ENCODE results near the gene EYA2. TPM values are rescaled to one million over a fixed set of nuclear protein-coding genes. Genes with fewer than 3 reads are reported as not detected.

Gene EYA2
- total RNA-seq, 1 experiment from 2014 or later, result 0.74 TPM

GRCh38 chr20:46903937-46904336 lies 9.3 kb downstream of the EYA2 start:
- Histone ChIP-seq H3K4me2 (ENCODE audit: insufficient read depth, insufficient read length, low read length) (no peak overlapping the region), H3K4me1 (ENCODE audit: insufficient read depth, low read length) (no peaks in the 10 kb centered on the region), H3K23me2 (ENCODE audit: insufficient read length, low read depth, low read length, poor library complexity, severe bottlenecking) (no peaks in the 10 kb centered on the region), H3K79me1 (ENCODE audit: insufficient read depth, low read depth, low read length, poor library complexity, severe bottlenecking) (no peaks in the 10 kb centered on the region), H2BK5ac (ENCODE audit: insufficient read length, low read length) (no peak overlapping the region), H4K91ac (ENCODE audit: insufficient read length, low read depth, low read length) (no peak overlapping the region), H2BK15ac (ENCODE audit: low read depth, low read length) (no peak overlapping the region), H2BK12ac (ENCODE audit: insufficient read length, low read depth, low read length) (no peak overlapping the region), H3K14ac (ENCODE audit: insufficient read depth, low read length) (no peak overlapping the region), H3K4ac (ENCODE audit: low read depth, low read length) (no peak overlapping the region), H3K27me3 (ENCODE audit: insufficient read depth, low read length) (no peaks in the 10 kb centered on the region; the same call in 1 of the 2 replicates), H3K18ac (ENCODE audit: insufficient read length, low read depth, low read length) (no peak overlapping the region), H3K23ac (ENCODE audit: insufficient read length, low read depth, low read length) (no peak overlapping the region), H3K27ac (ENCODE audit: insufficient read length, low read depth, low read length) (no peak overlapping the region), H2BK20ac (ENCODE audit: low read depth, low read length, poor library complexity, severe bottlenecking) (no peak overlapping the region), H2AFZ (ENCODE audit: low read length) (no peak overlapping the region), H3K56ac (ENCODE audit: insufficient read length, low read depth, low read length) (no peak overlapping the region), H3K9me3 (ENCODE audit: control insufficient read depth, low read depth, low read length) (no peaks in the 10 kb centered on the region), H3K9ac (ENCODE audit: extremely low read depth, insufficient read length, low read length) (no peak overlapping the region), H3K79me2 (ENCODE audit: insufficient read depth, low read length) (no peaks in the 10 kb centered on the region), H2AK5ac (ENCODE audit: insufficient read length, low read length) (no peak overlapping the region), H4K5ac (ENCODE audit: insufficient read length, low read depth, low read length) (no peak overlapping the region), H2BK120ac (ENCODE audit: low read depth, low read length, poor library complexity, severe bottlenecking) (no peak overlapping the region), H4K20me1 (ENCODE audit: control insufficient read depth, insufficient read depth, insufficient read length) (no peaks in the 10 kb centered on the region), H3T11ph (ENCODE audit: low read length) (no peak overlapping the region), H4K8ac (replicated peaks; ENCODE audit: insufficient read length, low read depth, low read length) (no peak overlapping the region)
- Mint-ChIP-seq H3K36me3 (ENCODE audit: insufficient read depth in 1 of 3, low read depth in 3 of 3) (no peaks in the 10 kb centered on the region), H3K4me3 (no peak overlapping the region; a peak in 1 of 5 replicates), H3K4me1 (peaks cover 6 to 11% of the 10 kb centered on the region in 2 experiments), H3K27ac (no peak overlapping the region), H3K27me3 (ENCODE audit: low read depth) (peaks cover 16% of the 10 kb centered on the region; the same call in 1 of the 2 replicates), H3K9me3 (no peaks in the 10 kb centered on the region)
- TF ChIP-seq CTCF (conservative IDR thresholded peaks at IDR 0.05), result no peak
- WGBS (ENCODE audit: extremely low coverage, insufficient read length, low lambda C conversion rate), result no CpG with 5 or more reads among the region's 7 CpGs
- no peak for DNase-seq
